ENCODE data around the gene C1orf87.

Gene C1orf87

GRCh38 chr1:60041783-60042182, 31.8 kb downstream of the C1orf87 start:
- TF ChIP-seq GATA3 (IDR thresholded peaks at IDR 0.05; ENCODE audit: low read depth, low read length) (no peak), GATA2 (IDR thresholded peaks at IDR 0.05; ENCODE audit: low read depth, low read length) (no peak)

GRCh38 chr1:60037669-60038068, 35.9 kb downstream of the C1orf87 start:
- TF ChIP-seq GATA3 (IDR thresholded peaks at IDR 0.05; ENCODE audit: low read depth, low read length) (no peak), GATA2 (IDR thresholded peaks at IDR 0.05; ENCODE audit: low read depth, low read length) (no peak)

GRCh38 chr1:60036856-60037460, 36.6 kb downstream of the C1orf87 start:
- TF ChIP-seq GATA2 (IDR thresholded peaks at IDR 0.05; ENCODE audit: low read depth, low read length) (no peak), GATA3 (IDR thresholded peaks at IDR 0.05; ENCODE audit: low read depth, low read length) (no peak)

- no peak for TF ChIP-seq GATA3 (IDR thresholded peaks at IDR 0.05; ENCODE audit: low read depth, low read length)
- TF ChIP-seq GATA2 (IDR thresholded peaks at IDR 0.05; ENCODE audit: low read depth, low read length) = no peak
Observed at GRCh38 chr1:60035921-60036320, 37.6 kb downstream of the C1orf87 start.

GRCh38 chr1:60034999-60035398, 38.6 kb downstream of the C1orf87 start:
- TF ChIP-seq GATA2 (IDR thresholded peaks at IDR 0.05; ENCODE audit: low read depth, low read length) (no peak), GATA3 (IDR thresholded peaks at IDR 0.05; ENCODE audit: low read depth, low read length) (no peak)

- TF ChIP-seq GATA3 (IDR thresholded peaks at IDR 0.05; ENCODE audit: low read depth, low read length) = no peak
- TF ChIP-seq GATA2 (IDR thresholded peaks at IDR 0.05; ENCODE audit: low read depth, low read length) = no peak
Observed at GRCh38 chr1:60033066-60033465, 40.5 kb downstream of the C1orf87 start.

- TF ChIP-seq GATA3 (IDR thresholded peaks at IDR 0.05; ENCODE audit: low read depth, low read length) = no peak
Observed at GRCh38 chr1:60031146-60031545, 42.4 kb downstream of the C1orf87 start.

GRCh38 chr1:60025552-60025951, 48.0 kb downstream of the C1orf87 start:
- TF ChIP-seq GATA3 (IDR thresholded peaks at IDR 0.05; ENCODE audit: low read depth, low read length) = no peak
- TF ChIP-seq GATA2 (IDR thresholded peaks at IDR 0.05; ENCODE audit: low read depth, low read length) = no peak

GRCh38 chr1:60017508-60018205, 55.9 kb downstream of the C1orf87 start:
- no peak for TF ChIP-seq GATA2 (IDR thresholded peaks at IDR 0.05; ENCODE audit: low read depth, low read length)
- no peak for TF ChIP-seq GATA3 (IDR thresholded peaks at IDR 0.05; ENCODE audit: low read depth, low read length)

GRCh38 chr1:60010690-60011089, 62.9 kb downstream of the C1orf87 start:
- TF ChIP-seq GATA2 (IDR thresholded peaks at IDR 0.05; ENCODE audit: low read depth, low read length) = no peak
- TF ChIP-seq GATA3 (IDR thresholded peaks at IDR 0.05; ENCODE audit: low read depth, low read length) = no peak

- TF ChIP-seq GATA2 (IDR thresholded peaks at IDR 0.05; ENCODE audit: low read depth, low read length) = no peak
- no peak for TF ChIP-seq GATA3 (IDR thresholded peaks at IDR 0.05; ENCODE audit: low read depth, low read length)
Observed at GRCh38 chr1:60008500-60008899, 65.1 kb downstream of the C1orf87 start.

GRCh38 chr1:60000625-60001024, 72.9 kb downstream of the C1orf87 start:
- no peak for TF ChIP-seq GATA3 (IDR thresholded peaks at IDR 0.05; ENCODE audit: low read depth, low read length)
- no peak for TF ChIP-seq GATA2 (IDR thresholded peaks at IDR 0.05; ENCODE audit: low read depth, low read length)

- no peak for TF ChIP-seq GATA2 (IDR thresholded peaks at IDR 0.05; ENCODE audit: low read depth, low read length)
- TF ChIP-seq GATA3 (IDR thresholded peaks at IDR 0.05; ENCODE audit: low read depth, low read length) = no peak
Observed at GRCh38 chr1:59999746-60000145, 73.8 kb downstream of the C1orf87 start.

GRCh38 chr1:59999006-59999405, 74.6 kb downstream of the C1orf87 start:
- TF ChIP-seq GATA2 (IDR thresholded peaks at IDR 0.05; ENCODE audit: low read depth, low read length) (no peak), GATA3 (IDR thresholded peaks at IDR 0.05; ENCODE audit: low read depth, low read length) (no peak)

GRCh38 chr1:59997479-59998115, 76.0 kb downstream of the C1orf87 start:
- TF ChIP-seq GATA2 (IDR thresholded peaks at IDR 0.05; ENCODE audit: low read depth, low read length) (no peak), GATA3 (IDR thresholded peaks at IDR 0.05; ENCODE audit: low read depth, low read length) (no peak)

Data from SH-SY5Y (cell line).